CD4-positive, CD25-positive, alpha-beta regulatory T cell (primary cell): ENCODE results near the gene LHFPL4. TPM values are rescaled to one million over a fixed set of nuclear protein-coding genes. Genes with fewer than 3 reads are reported as not detected.
"Not testable (repeated sequence)": the region's sequence is repeated elsewhere in the genome, so short reads cannot be mapped to it uniquely, and the experiment has no call there.

Source experiments
- ATAC-seq, 2 donors: fragments of 150-1000 bp; cut with Tn5 transposase; one replicate each; pipeline ENCODE4 v1.10.0; 2021; ENCODE audit warnings: low read depth in 2 of 2, moderate number of reproducible peaks in 2 of 2, moderate library complexity in 1 of 2
- DNase-seq, 3 donors: peaks; one replicate each; pipeline versions ENCODE4 v3.0.0 to v3.0.0-alpha.2; 2012 to 2022; ENCODE audit warnings: mixed read lengths in 1 of 3
- H3K27ac ChIP-seq: one replicate; pipeline ENCODE4 v1.7.0; 2013; ENCODE audit warnings: mild to moderate bottlenecking, low read length; ENCODE audit not compliant: insufficient read depth, poor library complexity, severe bottlenecking
- H3K27me3 ChIP-seq: one replicate; pipeline ENCODE4 v1.7.0; 2013; ENCODE audit warnings: low read length; ENCODE audit not compliant: control insufficient read depth, insufficient read depth
- H3K36me3 ChIP-seq: one replicate; pipeline ENCODE4 v1.7.0; 2013; ENCODE audit warnings: mild to moderate bottlenecking, low read length, moderate library complexity; ENCODE audit not compliant: control insufficient read depth, insufficient read depth
- H3K4me1 ChIP-seq: 2 replicates; pipeline ENCODE4 v1.7.0; 2013; ENCODE audit warnings: mild to moderate bottlenecking, low read length; ENCODE audit not compliant: insufficient read depth, control insufficient read depth, poor library complexity, severe bottlenecking
- H3K4me3 ChIP-seq: one replicate; pipeline ENCODE4 v1.7.0; 2013; ENCODE audit warnings: low read depth, mild to moderate bottlenecking, low read length, moderate library complexity
- H3K9me3 ChIP-seq, 2 experiments: 1 replicate in 1 of 2; 2 replicates in 1 of 2; pipeline ENCODE4 v1.7.0; 2013; ENCODE audit warnings: low read length in 2 of 2, mild to moderate bottlenecking in 1 of 2, moderate library complexity in 1 of 2; ENCODE audit not compliant: control insufficient read depth in 2 of 2
- H3K27ac Mint-ChIP-seq, 3 donors: one replicate each; pipeline ENCODE4 v1.8.0; 2020 to 2022; ENCODE audit warnings: mild to moderate bottlenecking in 3 of 3, mixed read lengths in 3 of 3, moderate library complexity in 2 of 3
- H3K27me3 Mint-ChIP-seq: one replicate; pipeline ENCODE4 v1.8.0; 2022; ENCODE audit warnings: mild to moderate bottlenecking, mixed read lengths
- H3K36me3 Mint-ChIP-seq: one replicate; pipeline ENCODE4 v1.8.0; 2020; ENCODE audit warnings: mixed read lengths
- H3K4me1 Mint-ChIP-seq, 4 donors: one replicate each; pipeline ENCODE4 v1.8.0; 2020 to 2022; ENCODE audit warnings: mixed read lengths in 4 of 4, mild to moderate bottlenecking in 1 of 4
- H3K4me3 Mint-ChIP-seq, 4 donors: one replicate each; pipeline ENCODE4 v1.8.0; 2020 to 2022; ENCODE audit warnings: mild to moderate bottlenecking in 4 of 4, mixed read lengths in 4 of 4, moderate library complexity in 3 of 4
- H3K9me3 Mint-ChIP-seq, 7 donors: one replicate each; pipeline ENCODE4 v1.8.0; 2020 to 2022; ENCODE audit warnings: mixed read lengths in 7 of 7, mild to moderate bottlenecking in 3 of 7, moderate library complexity in 2 of 7
- polyA plus RNA-seq, 4 donors: library from polyadenylated mRNA; unstranded; fragments of 300-500 nt; fragmentation: Illumina TruSeq; gene quantifications; one replicate each; pipeline ENCODE4 v1.2.3, GENCODE V29; 2021
- total RNA-seq: library from RNA; stranded (reverse); gene quantifications from one replicate; pipeline ENCODE4 v1.2.3, GENCODE V29; 2022

Gene LHFPL4
- total and polyA plus RNA-seq, 5 donors from 2014 or later: 0.03 to 0.18 (median 0.13) TPM; not detected in 2

DNA sequence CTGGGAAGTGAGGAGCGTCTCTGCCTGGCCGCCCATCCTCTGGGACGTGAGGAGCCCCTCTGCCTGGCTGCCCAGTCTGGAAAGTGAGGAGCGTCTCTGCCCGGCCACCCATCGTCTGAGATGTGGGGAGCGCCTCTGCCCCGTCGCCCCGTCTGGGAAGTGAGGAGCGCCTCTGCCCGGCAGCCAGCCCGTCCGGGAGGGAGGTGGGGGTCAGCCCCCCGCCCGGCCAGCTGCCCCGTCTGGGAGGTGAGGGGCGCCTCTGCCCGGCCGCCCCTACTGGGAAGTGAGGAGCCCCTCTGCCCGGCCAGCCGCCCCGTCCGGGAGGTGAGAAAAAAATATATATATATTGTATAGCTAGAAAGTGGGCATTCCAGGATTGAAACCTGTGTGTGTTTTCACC lies 6.4 kb upstream of the LHFPL4 start:
- not testable (repeated sequence) for H3K4me1 ChIP-seq, H3K9me3 ChIP-seq, H3K27ac ChIP-seq, H3K27me3 ChIP-seq, ATAC-seq, H3K4me3 Mint-ChIP-seq, H3K4me1 Mint-ChIP-seq, H3K36me3 Mint-ChIP-seq, DNase-seq, H3K4me3 ChIP-seq, H3K27ac Mint-ChIP-seq, H3K36me3 ChIP-seq
- peaks cover 0 to 10% (median 2%) of the 10 kb centered on the region in 7 donors for H3K9me3 Mint-ChIP-seq
- H3K27me3 Mint-ChIP-seq: peaks cover 13% of the 10 kb centered on the region

- Histone ChIP-seq H3K9me3 (no peaks in the 10 kb centered on the region), H3K27me3 (peaks cover 10% of the 10 kb centered on the region), H3K27ac (no peak overlapping the region), H3K4me3 (no peak overlapping the region), H3K4me1 (peaks cover 4% of the 10 kb centered on the region), H3K36me3 (no peaks in the 10 kb centered on the region)
- peaks cover 0 to 7% (median 0%) of the 10 kb centered on the region in 4 donors for H3K4me1 Mint-ChIP-seq
- DNase-seq (no peak), ATAC-seq (no peak)
- no peak overlapping the region for H3K4me3 Mint-ChIP-seq
- no peaks in the 10 kb centered on the region for H3K36me3 Mint-ChIP-seq
- no peak overlapping the region for H3K27ac Mint-ChIP-seq
- peaks cover 36% of the 10 kb centered on the region for H3K27me3 Mint-ChIP-seq
- H3K9me3 Mint-ChIP-seq: peaks cover 0 to 8% (median 4%) of the 10 kb centered on the region in 7 donors
Measured at GRCh38 chr3:9553948-9554513, 409 bp upstream of the LHFPL4 start.

DNA sequence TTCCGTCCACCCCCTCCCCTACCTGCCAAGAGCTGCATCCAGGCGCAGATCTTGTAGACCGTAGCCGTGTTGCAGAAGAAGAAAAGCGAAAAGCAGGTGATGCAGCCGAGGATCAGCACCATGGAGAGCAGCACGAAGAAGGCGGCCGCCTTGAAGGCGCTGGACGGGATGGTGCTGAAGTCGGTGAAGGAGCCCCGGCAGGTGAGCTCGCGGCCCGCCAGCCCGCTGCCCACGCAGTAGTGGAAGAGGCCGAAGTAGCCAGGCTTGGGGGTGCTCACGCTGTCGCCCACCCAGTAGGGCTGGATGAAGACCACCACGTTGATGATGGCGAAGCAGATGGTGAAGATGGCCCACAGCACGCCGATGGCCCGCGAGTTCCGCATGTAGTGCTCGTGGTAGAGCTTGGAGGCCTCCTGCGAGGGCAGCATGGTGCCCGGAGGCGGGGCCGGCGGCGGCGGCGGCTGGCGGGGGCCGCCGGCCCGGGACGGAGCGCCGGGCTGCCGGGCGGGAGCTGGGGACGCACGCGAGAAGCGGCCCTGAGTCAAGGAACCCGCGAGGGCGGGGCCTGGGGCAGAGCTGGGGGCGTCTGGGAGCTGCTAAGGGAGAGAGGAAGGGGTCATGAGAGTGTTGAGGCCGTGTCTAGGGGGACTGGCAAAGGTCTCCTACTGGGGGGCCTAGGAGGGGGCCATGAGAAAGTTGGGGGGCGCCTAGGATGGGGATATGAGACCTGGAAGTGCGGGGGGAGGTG lies 1.2 kb downstream of the LHFPL4 start:
- Mint-ChIP-seq H3K4me1 (peaks cover 0 to 7% (median 0%) of the 10 kb centered on the region in 4 donors), H3K9me3 (peaks cover 0 to 7% (median 4%) of the 10 kb centered on the region in 7 donors), H3K27ac (no peak overlapping the region), H3K36me3 (no peaks in the 10 kb centered on the region), H3K4me3 (no peak overlapping the region), H3K27me3 (peaks cover 47% of the 10 kb centered on the region)
- DNase-seq (peak in 2 of 3 donors; percentile 39 to 42), ATAC-seq (no peak)
- no peaks in the 10 kb centered on the region for H3K36me3 ChIP-seq
- no peak overlapping the region for H3K4me3 ChIP-seq
- no peak overlapping the region for H3K27ac ChIP-seq
- H3K4me1 ChIP-seq: peaks cover 4% of the 10 kb centered on the region
- H3K27me3 ChIP-seq: peaks cover 10% of the 10 kb centered on the region
- H3K9me3 ChIP-seq: no peaks in the 10 kb centered on the region

DNA sequence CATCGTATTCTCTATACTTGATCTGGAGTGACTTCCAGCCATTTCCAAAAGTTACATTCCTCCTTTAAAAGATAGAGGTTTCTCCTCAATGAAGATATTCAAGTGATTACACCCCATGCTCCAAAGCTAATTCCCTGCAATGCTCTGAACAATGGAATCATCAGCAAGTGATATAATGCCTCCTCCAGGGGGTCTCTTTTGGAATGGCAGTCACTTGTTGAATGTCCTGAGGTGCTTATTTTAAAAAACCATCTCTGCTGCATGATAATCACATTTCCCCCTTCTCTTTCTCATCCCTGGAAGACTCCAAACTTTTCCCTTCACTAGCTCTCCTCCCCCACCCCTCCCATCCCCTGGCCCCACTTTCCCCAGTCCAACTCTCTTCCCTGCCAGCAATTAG lies 2.6 kb downstream of the LHFPL4 start:
- Histone ChIP-seq H3K9me3 (no peaks in the 10 kb centered on the region), H3K27me3 (peaks cover 10% of the 10 kb centered on the region), H3K4me3 (no peak overlapping the region), H3K27ac (no peak overlapping the region), H3K36me3 (no peaks in the 10 kb centered on the region), H3K4me1 (peaks cover 4% of the 10 kb centered on the region)
- Mint-ChIP-seq H3K4me3 (no peak overlapping the region), H3K27me3 (peaks cover 45% of the 10 kb centered on the region), H3K4me1 (peaks cover 0 to 7% (median 0%) of the 10 kb centered on the region in 4 donors), H3K27ac (no peak overlapping the region), H3K36me3 (no peaks in the 10 kb centered on the region), H3K9me3 (peaks cover 0 to 7% (median 0%) of the 10 kb centered on the region in 7 donors)
- DNase-seq: no peak
- no peak for ATAC-seq

DNA sequence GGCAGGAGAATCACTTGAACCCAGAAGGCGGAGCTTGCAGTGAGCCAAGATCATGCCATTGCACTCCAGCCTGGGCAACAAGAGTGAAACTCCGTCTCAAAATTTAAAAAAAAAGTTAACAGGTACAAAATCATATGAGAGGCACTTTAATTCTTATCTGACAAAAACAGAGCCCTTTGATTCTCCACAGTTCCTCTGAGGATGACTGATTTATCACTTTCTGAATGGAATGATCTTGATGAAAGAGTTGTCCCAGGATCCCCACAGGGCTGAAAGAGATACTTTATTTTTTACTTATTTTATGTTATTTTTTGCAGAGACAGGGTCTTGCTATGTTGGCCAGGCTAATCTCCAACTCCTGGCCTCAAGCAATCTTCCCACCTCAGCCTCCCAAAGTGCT lies 4.0 kb downstream of the LHFPL4 start:
- H3K36me3 ChIP-seq: no peaks in the 10 kb centered on the region
- peaks cover 0 to 7% (median 0%) of the 10 kb centered on the region in 7 donors for H3K9me3 Mint-ChIP-seq
- H3K36me3 Mint-ChIP-seq: no peaks in the 10 kb centered on the region
- peaks cover 0 to 7% (median 0%) of the 10 kb centered on the region in 4 donors for H3K4me1 Mint-ChIP-seq
- no peaks in the 10 kb centered on the region for H3K9me3 ChIP-seq
- no peak overlapping the region for H3K27ac Mint-ChIP-seq
- no peak overlapping the region for H3K4me3 ChIP-seq
- peaks cover 45% of the 10 kb centered on the region for H3K27me3 Mint-ChIP-seq
- no peak overlapping the region for H3K4me3 Mint-ChIP-seq
- H3K27ac ChIP-seq: no peak overlapping the region
- no peak for ATAC-seq
- H3K27me3 ChIP-seq: peaks cover 10% of the 10 kb centered on the region
- peaks cover 4% of the 10 kb centered on the region for H3K4me1 ChIP-seq
- DNase-seq: no peak

DNA sequence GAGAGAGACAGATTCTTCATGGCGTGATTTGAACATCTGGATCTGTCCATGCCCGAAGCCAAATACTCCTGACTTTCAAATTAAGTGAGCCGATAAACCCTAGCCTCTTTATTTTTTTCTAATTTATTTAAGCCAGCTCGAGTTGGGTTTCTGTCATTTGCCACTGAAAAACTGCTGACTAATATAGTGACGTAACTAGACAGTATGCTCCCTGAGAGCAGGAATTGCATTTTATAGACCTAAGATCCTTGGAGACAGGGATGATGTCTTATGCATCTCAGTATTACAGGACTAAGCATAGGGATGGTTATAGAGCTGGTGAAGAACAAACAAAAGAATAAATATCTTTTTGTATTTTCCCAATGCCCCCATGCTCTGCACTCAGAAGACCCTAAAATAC lies 4.6 kb downstream of the LHFPL4 start:
- no peak for DNase-seq
- ATAC-seq: no peak
- H3K4me3 ChIP-seq: no peak overlapping the region
- H3K36me3 ChIP-seq: no peaks in the 10 kb centered on the region
- peaks cover 10% of the 10 kb centered on the region for H3K27me3 ChIP-seq
- H3K9me3 Mint-ChIP-seq: peaks cover 0 to 7% (median 0%) of the 10 kb centered on the region in 7 donors
- H3K4me1 ChIP-seq: peaks cover 4% of the 10 kb centered on the region
- H3K4me1 Mint-ChIP-seq: peaks cover 0 to 7% (median 0%) of the 10 kb centered on the region in 4 donors
- no peaks in the 10 kb centered on the region for H3K9me3 ChIP-seq
- no peak overlapping the region for H3K27ac Mint-ChIP-seq
- H3K36me3 Mint-ChIP-seq: no peaks in the 10 kb centered on the region
- no peak overlapping the region for H3K4me3 Mint-ChIP-seq
- peaks cover 45% of the 10 kb centered on the region for H3K27me3 Mint-ChIP-seq
- H3K27ac ChIP-seq: no peak overlapping the region

GRCh38 chr3:9542182-9542581 lies 11.4 kb downstream of the LHFPL4 start:
- peaks cover 5% of the 10 kb centered on the region for H3K36me3 Mint-ChIP-seq
- H3K4me3 Mint-ChIP-seq: no peak overlapping the region
- Histone ChIP-seq H3K27ac (no peak overlapping the region), H3K9me3 (no peaks in the 10 kb centered on the region), H3K27me3 (peaks cover 2% of the 10 kb centered on the region), H3K4me1 (no peaks in the 10 kb centered on the region), H3K36me3 (no peaks in the 10 kb centered on the region), H3K4me3 (no peak overlapping the region)
- H3K27me3 Mint-ChIP-seq: no peaks in the 10 kb centered on the region
- ATAC-seq (no peak), DNase-seq (no peak)
- H3K27ac Mint-ChIP-seq: no peak overlapping the region
- H3K9me3 Mint-ChIP-seq: peaks cover 0 to 5% (median 0%) of the 10 kb centered on the region in 7 donors
- no peaks in the 10 kb centered on the region for H3K4me1 Mint-ChIP-seq

- Histone ChIP-seq H3K36me3 (no peaks in the 10 kb centered on the region), H3K27me3 (peaks cover 5% of the 10 kb centered on the region), H3K27ac (no peak overlapping the region), H3K9me3 (no peaks in the 10 kb centered on the region), H3K4me1 (no peaks in the 10 kb centered on the region), H3K4me3 (no peak overlapping the region)
- Mint-ChIP-seq H3K27ac (no peak overlapping the region), H3K4me3 (no peak overlapping the region), H3K36me3 (peaks cover under 1% of the 10 kb centered on the region), H3K27me3 (peaks cover 29% of the 10 kb centered on the region), H3K9me3 (peaks cover 0 to 2% (median 0%) of the 10 kb centered on the region in 7 donors), H3K4me1 (no peaks in the 10 kb centered on the region)
- no peak for DNase-seq
- ATAC-seq: no peak
Measured at GRCh38 chr3:9536212-9536611, 17.4 kb downstream of the LHFPL4 start.
